Renal cortex interstitium (tissue), 11 donors: Measurements from ENCODE around the gene SLC4A2. TPM values are rescaled to one million over a fixed set of nuclear protein-coding genes. Genes with fewer than 3 reads are reported as not detected.

Source experiments
- DNase-seq, 11 donors: peaks; one replicate each; pipeline ENCODE4 v3.0.0-alpha.2; 2013; ENCODE audit warnings: low read depth in 9 of 11, low spot score in 4 of 11; ENCODE audit errors: extremely low read depth in 1 of 11
- polyA plus RNA-seq, 3 donors: library from polyadenylated mRNA; unstranded; fragments of 120-200 nt; gene quantifications; one replicate each; pipeline ENCODE4 v1.2.1, GENCODE V29; 2013; ENCODE audit not compliant: insufficient read length in 3 of 3

The SLC4A2 gene
- polyA plus RNA-seq, 3 donors, result 75.9 to 120 (median 110) TPM

GRCh38 chr7:151100921-151101320 is 41.5 kb downstream of the SLC4A2 start:
- no peak for DNase-seq

- DNase-seq, result no peak
Measured at GRCh38 chr7:151101621-151102396, 42.4 kb downstream of the SLC4A2 start.

GRCh38 chr7:151102991-151103390 is 43.6 kb downstream of the SLC4A2 start:
- no peak for DNase-seq

- no peak for DNase-seq
Measured at GRCh38 chr7:151103973-151104372, 44.6 kb downstream of the SLC4A2 start.

GRCh38 chr7:151104411-151105235 is 45.2 kb downstream of the SLC4A2 start:
- no peak for DNase-seq

GRCh38 chr7:151107882-151108281 is 48.5 kb downstream of the SLC4A2 start:
- DNase-seq, result no peak

GRCh38 chr7:151109094-151110048 is 50.0 kb downstream of the SLC4A2 start:
- DNase-seq, result no peak

- no peak for DNase-seq
Measured at GRCh38 chr7:151110236-151110940, 51.0 kb downstream of the SLC4A2 start.

GRCh38 chr7:151110941-151111645 is 51.7 kb downstream of the SLC4A2 start:
- peak in 1 of 11 donors; percentile 74 for DNase-seq

- no peak for DNase-seq
Measured at GRCh38 chr7:151113344-151114150, 54.2 kb downstream of the SLC4A2 start.

- no peak for DNase-seq
Measured at GRCh38 chr7:151114151-151115090, 55.0 kb downstream of the SLC4A2 start.

- no peak for DNase-seq
Measured at GRCh38 chr7:151115121-151115835, 55.9 kb downstream of the SLC4A2 start.

GRCh38 chr7:151115836-151116418 is 56.5 kb downstream of the SLC4A2 start:
- DNase-seq, result no peak

GRCh38 chr7:151116603-151117440 is 57.4 kb downstream of the SLC4A2 start:
- DNase-seq, result no peak
